GM08714 (cell line): Measurements from ENCODE around the gene ARHGAP26.
"Not testable (repeated sequence)": the region's sequence is repeated elsewhere in the genome, so short reads cannot be mapped to it uniquely, and the experiment has no call there.

Source experiments
- H3K4me3 ChIP-seq: fragments of 200-500 bp; sonication (Bioruptor generic); 2 replicates; pipeline ENCODE4 v1.5.1; 2014; ENCODE audit warnings: mild to moderate bottlenecking, low read length, inconsistent platforms
- ZNF274 ChIP-seq: IDR thresholded peaks from 2 replicates; pipeline ENCODE4 v1.6.1; 2012; ENCODE audit warnings: mild to moderate bottlenecking, low read depth, low read length

ARHGAP26 gene

DNA sequence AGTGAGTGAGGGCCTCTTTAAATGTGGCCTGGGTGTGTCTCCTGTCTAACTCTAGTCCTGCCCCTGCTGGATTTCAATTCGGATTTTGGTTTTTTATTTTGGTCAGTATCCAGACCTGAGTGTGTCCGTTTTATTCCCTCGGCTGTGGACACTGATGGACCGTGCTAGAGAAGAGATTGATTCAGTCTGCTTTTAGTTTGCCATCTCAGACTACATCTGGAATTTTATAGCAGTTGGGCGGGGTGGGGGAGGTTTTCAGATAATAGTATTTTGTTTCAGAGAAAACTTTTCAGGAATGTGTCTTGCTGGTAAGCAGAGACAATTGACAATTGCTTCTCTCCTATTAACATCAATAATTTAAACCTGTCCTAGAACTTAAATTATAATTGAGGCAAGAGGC, 308.1 kb downstream of the ARHGAP26 start:
- no peak for TF ChIP-seq ZNF274

DNA sequence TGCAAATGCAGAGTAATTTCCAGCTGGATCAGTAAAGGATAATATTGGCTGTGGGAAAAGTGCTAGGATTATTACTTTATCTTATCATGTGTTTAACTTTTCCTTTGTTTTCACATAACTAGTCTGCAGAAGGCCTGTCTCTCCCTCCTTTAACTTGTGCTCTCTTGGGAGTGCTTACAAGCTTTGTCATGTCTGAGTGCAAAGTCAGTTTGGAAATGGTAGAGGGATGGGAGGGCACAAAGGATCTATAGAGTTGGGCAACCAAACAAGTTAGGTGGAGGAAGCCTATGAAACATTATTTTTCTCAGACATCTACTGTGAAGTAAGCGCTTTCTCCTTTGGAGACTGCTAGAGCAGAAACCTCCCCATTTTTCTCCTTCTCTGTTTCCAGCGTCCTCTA, 308.8 kb downstream of the ARHGAP26 start:
- no peak for TF ChIP-seq ZNF274
- no peak overlapping the region for H3K4me3 ChIP-seq

More for the DNA sequence above, 308.1 kb downstream of the ARHGAP26 start:
- H3K4me3 ChIP-seq = no peak overlapping the region

DNA sequence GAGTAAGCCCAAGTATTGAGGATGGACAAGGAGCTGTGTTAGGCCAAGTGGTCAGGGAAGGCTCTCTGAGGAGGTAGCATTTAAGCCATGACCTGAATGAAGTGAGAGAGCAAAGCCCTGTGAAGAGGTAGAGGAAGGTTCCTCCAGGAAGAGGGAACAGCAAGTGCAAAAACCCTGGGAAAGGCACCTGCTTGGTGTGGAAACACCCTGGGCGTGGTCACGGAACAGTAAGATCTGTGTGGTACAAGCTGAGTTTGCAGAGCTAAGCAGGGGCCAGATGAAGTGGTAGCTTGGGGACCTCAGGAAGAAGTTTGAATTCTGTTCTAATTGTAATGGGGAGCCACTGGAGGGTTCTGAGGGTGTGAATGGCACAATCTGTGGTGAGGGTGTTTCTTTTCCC, 310.2 kb downstream of the ARHGAP26 start:
- H3K4me3 ChIP-seq = no peak overlapping the region
- TF ChIP-seq ZNF274 = no peak

DNA sequence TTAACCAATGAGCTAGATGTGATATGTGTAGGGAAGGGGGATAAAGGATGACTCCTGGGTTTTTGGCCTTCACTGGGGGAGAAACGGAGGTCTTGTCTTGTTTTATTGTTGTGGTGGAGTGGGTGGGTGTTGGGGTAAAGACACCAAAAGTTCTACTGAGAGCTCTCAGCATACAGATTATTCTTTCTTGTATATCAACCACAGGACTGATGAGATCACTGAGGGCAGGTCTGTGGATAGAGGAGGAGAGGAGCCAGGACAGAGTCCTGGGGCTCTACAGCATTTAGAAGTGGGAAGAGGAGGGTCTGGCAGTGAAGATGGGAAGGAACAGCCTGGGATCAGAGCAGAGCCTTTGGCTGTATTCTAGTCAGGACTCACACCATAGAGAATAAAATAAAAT, 310.8 kb downstream of the ARHGAP26 start:
- no peak for TF ChIP-seq ZNF274
- no peak overlapping the region for H3K4me3 ChIP-seq

DNA sequence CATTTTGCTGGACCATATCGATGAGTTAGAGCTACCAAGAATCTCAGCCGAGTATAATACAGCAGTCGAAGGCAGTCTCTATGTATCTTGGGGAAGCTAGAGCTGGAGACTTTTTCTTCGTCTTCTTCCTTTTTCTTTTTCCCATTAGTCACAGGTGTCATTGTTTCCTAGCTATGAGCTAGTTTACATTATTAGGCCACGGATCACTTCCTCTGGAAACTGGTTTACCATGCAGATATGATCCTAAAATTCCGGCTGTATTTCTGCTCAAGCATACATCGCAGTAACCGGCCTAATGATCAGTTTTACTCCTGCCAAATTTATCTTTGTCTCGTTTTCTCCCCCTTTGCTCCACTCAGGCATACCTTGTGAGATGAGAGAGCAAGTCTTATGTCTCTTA, 312.8 kb downstream of the ARHGAP26 start:
- H3K4me3 ChIP-seq = no peak overlapping the region
- no peak for TF ChIP-seq ZNF274

DNA sequence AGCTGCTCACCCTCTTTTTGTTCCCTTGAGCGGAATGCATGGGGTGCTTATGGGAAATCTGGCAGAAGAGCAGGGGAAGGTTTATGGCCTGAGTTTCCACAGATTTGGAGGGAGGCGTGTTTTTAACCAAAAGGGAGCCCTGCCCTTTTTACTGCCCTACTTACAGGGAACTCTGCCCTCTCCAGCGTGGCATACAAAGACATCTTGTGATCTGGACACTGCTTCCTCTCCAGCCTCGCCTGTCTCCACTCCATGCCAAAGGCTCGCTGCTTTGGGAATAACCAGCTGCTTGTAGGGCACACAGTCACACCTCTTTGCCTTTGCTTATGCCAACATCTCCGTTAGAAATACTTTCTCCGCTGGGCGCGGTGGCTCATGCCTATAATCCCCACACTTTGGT, 314.2 kb downstream of the ARHGAP26 start:
- H3K4me3 ChIP-seq = no peak overlapping the region
- no peak for TF ChIP-seq ZNF274

DNA sequence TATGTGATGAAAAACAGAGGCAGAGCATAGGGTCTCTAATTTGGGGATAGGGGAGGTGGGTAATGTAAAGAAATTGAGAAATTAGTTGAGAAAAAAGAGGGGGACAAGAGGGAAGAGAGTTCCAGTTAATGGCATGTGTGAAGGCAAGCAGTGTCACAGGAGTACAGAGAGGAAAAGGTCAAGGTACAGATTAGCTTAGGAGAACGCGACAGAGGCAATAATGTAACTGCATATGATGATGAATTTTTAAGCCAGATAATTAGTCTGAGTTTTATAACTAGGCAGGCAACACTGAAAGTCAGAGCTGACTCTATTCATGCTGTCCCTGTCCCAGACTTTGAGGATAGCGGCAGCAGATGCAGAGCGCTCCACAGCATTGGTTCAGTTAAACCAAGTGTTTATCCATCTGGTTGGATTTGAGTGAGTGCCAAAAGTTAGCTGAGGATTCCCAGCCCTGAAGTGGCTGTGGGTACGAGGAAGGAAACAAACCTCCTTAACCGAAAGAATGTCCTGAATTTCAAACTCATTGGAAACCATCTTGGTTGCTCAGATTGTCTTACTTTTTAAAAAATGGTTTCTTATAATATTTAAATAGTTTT, 315.2 kb downstream of the ARHGAP26 start:
- no peak for TF ChIP-seq ZNF274
- no peak overlapping the region for H3K4me3 ChIP-seq

DNA sequence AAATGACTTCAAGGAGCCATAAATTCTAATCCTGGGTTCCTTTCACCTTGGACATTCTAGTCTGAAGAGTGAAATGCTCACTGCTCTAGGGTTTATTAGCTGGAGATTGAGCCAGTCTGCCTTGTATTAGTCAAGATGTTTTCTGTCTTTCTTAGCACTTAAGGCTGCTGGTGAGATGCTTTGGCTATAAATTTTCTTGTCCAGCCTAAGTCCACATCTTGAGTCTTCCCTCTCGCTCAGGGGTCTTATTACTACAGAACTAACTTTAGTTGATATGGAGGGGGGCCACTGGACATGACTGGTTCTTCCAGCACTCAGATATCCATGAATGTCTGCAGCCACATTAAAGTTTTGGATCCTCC, 316.4 kb downstream of the ARHGAP26 start:
- no peak overlapping the region for H3K4me3 ChIP-seq
- no peak for TF ChIP-seq ZNF274

DNA sequence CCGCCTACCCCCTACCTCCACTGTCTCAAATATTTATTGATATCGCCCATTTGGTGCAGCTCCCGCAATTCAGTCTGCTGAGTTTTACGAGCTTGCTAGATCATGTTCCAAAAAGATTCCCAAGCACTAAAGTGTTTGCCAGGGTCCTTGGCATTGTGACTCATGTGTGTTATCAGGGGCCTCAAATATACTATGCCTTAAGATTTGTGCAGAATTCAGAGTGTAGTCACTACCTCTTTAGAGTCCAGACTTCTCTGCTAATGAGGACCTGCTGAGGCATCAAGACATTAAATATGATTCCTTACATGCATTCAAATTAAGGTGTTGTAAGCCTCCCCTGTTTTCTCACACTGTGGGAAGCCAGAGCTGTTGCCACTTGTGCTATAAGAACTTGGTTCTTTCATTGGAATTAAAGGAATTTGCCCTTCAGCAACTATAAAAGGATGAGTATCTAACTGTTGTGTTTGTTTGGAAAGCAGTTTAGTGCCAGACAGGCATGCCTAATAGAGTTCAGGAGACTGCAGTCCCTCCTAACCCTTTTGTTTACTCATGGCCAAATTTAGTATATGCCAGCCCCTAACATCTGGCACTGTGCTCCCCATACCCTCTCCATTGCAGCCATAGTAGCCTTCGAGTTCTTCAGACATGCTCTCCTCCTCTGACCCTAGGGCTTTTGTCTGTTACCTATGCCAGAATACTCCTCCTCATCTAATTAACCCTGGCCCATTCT, 316.9 kb downstream of the ARHGAP26 start:
- H3K4me3 ChIP-seq = no peak overlapping the region
- no peak for TF ChIP-seq ZNF274

DNA sequence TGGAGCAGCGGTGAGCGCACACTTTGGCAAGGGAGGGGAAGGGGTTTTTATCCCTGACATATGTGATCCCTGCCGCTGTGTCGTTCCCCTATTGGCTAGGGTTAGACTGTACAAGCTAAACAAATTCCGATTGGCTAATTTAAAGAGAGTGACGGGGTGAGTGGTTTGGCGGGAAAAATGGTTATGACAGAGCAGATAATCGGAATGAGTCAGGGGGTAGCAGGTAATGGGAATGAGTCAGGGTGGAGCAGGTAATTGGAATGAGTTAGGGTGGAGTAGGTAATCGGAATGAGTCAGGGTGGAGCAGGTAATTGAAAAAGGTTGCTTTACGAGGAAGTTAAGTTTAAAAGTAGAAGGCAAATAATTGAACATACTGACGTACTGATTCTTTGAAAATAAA, 318.5 kb downstream of the ARHGAP26 start:
- not testable (repeated sequence) for H3K4me3 ChIP-seq

DNA sequence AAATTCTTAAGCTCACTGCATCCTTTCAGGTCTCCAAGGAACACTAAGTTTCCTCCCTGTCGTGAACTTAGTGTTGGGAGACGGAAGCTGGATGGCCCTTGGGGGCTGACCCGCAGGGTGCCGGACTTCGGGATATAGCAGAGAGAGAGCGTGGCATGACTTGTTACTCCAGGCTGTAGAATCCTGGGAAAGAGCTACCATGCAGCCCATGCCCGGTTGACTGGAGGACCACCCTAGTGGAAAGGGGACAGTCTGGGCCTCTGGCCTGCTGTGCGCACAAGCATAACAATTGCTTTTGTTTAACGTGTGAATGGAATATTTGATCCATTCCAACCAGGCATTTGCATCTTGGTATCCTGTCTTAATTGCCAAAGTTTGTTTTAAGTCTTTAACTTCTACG, 319.9 kb downstream of the ARHGAP26 start:
- not testable (repeated sequence) for H3K4me3 ChIP-seq

DNA sequence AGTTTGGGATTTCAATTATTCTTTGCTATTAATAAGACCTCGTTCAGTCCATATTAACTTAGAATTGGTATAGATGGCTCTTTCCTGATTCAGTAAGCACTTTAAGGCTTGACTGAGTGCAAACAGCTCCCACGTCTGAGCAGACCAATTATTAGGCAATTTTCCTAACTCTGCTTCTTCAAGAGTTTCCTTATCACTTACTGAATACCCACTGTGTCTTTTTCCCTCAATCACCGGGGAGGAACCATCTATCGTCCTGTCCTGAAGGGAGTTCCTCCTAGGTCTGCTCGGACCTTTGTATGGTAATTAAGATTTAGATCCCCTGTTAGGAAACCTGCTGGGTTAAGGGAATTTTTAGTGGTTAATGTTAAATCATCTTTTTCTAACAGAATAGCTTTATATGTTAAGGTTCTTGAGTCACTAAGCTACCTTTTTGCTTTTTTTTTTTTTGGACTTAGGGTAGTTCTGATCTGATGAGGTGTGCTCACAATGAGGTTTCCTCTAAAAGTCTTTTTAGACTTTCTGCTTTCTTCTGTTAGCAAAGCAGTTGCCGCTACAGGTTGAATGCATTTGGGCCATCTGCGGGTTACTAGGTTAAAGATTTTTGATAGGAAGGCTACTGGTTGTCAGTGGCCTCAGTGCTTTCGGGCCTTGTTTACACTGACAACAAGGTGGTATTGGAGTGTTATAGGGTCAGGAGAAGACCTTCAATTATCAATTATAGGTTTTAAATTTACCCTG, 322.7 kb downstream of the ARHGAP26 start:
- not testable (repeated sequence) for H3K4me3 ChIP-seq

DNA sequence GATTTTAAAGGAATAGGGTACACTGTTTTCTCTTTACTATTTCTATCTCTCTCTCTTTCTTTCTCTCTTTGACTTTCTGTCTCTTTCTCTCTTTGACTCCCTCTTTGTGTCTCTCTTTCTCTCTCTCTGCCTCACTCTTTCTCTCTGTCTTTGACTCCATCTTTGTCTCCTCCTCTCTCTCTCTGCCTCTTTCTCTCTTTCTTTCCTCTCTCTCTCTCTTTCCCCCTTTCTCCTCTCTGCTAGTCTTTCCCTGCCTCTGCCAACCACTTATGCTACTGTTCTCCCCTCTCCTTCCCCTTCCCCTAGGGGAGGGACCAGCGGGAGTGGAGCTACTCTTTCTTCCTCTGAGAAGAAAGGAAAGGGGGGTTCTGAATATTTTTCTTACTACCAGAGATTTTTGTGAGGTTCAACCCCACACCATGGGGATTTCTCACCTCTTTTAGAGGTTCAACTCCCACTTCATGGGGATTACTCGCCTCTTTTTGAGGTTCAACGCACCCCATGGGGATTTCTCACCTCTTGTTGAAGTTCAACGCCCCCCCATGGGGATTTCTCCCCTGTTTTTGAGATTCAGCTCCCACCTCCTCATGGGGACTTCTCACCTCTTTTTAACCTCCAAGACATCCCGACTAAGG, 323.4 kb downstream of the ARHGAP26 start:
- H3K4me3 ChIP-seq = peak overlapping the region; percentile 50; the same call in 1 of the 2 replicates
- no peak for TF ChIP-seq ZNF274

DNA sequence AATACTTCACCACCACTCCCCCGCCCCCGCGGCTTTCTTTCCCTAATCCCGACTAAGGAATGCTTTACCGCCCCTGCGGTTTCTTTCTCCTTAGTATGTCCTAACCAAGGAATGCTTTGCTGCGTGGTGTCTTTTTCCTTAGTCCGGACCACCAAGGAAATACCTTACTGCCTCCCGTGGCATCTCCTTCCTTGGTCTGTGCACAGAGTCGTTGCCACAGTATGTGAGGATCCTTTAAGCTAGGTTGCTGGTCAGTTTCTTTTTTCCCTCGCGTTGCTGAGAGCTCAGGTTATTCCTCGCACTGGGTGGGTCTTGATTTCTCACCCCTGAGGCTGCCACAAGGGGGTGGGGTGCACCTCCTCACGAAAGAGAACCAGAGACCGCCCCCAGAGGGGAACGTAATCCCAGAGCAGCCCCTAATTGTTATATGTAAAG, 323.9 kb downstream of the ARHGAP26 start:
- no peak for TF ChIP-seq ZNF274
- H3K4me3 ChIP-seq = peak overlapping the region; percentile 50; the same call in 1 of the 2 replicates

DNA sequence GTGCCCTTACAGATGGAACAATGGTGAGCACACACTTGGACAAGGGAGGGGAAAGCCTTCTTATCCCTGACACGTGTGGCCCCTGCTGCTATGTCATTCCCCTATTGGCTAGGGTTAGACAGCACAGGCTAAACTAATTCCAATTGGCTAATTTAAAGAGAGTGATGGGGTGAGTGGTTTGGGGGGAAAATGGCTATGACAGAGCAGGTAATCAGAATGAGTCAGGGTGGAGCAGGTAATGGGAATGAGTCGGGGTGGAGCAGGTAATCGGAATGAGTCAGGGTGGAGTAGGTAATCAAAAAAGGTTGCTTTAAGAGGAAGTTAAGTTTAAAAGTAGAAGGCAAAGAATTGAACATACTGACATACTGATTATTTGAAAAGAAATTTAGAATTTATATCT, 324.4 kb downstream of the ARHGAP26 start:
- H3K4me3 ChIP-seq = not testable (repeated sequence)

DNA sequence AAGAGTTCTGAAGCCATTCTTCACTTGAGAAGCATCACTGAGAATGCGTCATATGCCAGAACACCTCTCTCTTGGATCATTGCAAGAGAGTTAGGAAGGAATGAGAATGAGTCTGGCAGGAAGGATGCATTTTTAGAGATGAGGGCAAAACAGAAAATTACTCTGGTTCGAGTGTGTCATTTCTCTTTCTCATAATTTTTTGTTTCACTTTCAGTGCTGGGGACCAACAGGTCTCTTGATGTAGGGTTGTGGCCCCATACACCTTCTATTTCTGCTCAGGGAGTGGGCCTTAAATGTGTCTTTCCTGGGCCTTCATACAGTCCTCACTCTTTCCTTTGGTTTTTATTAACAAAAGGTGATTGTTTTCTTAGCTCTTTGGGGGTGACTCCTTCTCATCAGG, 330.9 kb downstream of the ARHGAP26 start:
- no peak for TF ChIP-seq ZNF274

More for the DNA sequence above, 330.9 kb downstream of the ARHGAP26 start:
- no peak overlapping the region; the same call in 1 of the 2 replicates for H3K4me3 ChIP-seq
